WI38 (cell line): ENCODE data around the gene LAIR2.

Experiments used
- H3K4me3 ChIP-seq: 2 replicates; pipeline ENCODE4 v1.5.1; 2011; ENCODE audit warnings: low read depth, mild to moderate bottlenecking, control low read depth, low read length
- CTCF ChIP-seq: IDR thresholded peaks from 2 replicates; pipeline ENCODE4 v1.5.1; 2012; ENCODE audit warnings: low read depth, mild to moderate bottlenecking, control low read depth, low read length

Gene LAIR2

GRCh38 chr19:54502518-54503048 lies at the start of gene LAIR2:
Gene LAIR2 (plus strand): TSS chr19:54502831. CDS start chr19:54502919, 88 bp downstream.
- H3K4me3 ChIP-seq: no peak within 1 kb of the TSS
- no peak for TF ChIP-seq CTCF

GRCh38 chr19:54453921-54454780 lies 48.5 kb upstream of the LAIR2 start:
- no peak for TF ChIP-seq CTCF
- H3K4me3 ChIP-seq: no peak overlapping the region

- no peak for TF ChIP-seq CTCF
- no peak overlapping the region for H3K4me3 ChIP-seq
These were observed 47.6 kb upstream of the LAIR2 start for GRCh38 chr19:54454781-54455675.

GRCh38 chr19:54455786-54456422 lies 46.7 kb upstream of the LAIR2 start:
- no peak overlapping the region for H3K4me3 ChIP-seq
- no peak for TF ChIP-seq CTCF

- H3K4me3 ChIP-seq: no peak overlapping the region
- TF ChIP-seq CTCF: no peak
These were observed 45.9 kb upstream of the LAIR2 start for GRCh38 chr19:54456423-54457373.

GRCh38 chr19:54457773-54458647 lies 44.6 kb upstream of the LAIR2 start:
- no peak overlapping the region for H3K4me3 ChIP-seq
- no peak for TF ChIP-seq CTCF
